ENCODE data around the gene NDUFAF4.

NDUFAF4 gene

GRCh38 chr6:96925290-96925687 is 27.6 kb upstream of the NDUFAF4 start:
- no peaks in the 10 kb centered on the region for H3K9me3 ChIP-seq (replicated peaks; ENCODE audit: low read length)
- H3K4me2 ChIP-seq (ENCODE audit: low read length): peak overlapping the region; percentile 99
- no peaks in the 10 kb centered on the region for H3K36me3 ChIP-seq (ENCODE audit: insufficient read depth, low read length)
- H3K4me1 ChIP-seq (ENCODE audit: control insufficient read depth, insufficient read depth, low read length): peaks cover 7% of the 10 kb centered on the region
- peaks cover 88% of the 10 kb centered on the region for H3K27me3 ChIP-seq (ENCODE audit: control insufficient read depth, insufficient read depth, low read length)
- no peak overlapping the region for H3K9ac ChIP-seq (ENCODE audit: low read depth, low read length)
- H3K4me3 ChIP-seq (ENCODE audit: low read length): peak overlapping the region; percentile 78

- no peaks in the 10 kb centered on the region for H3K9me3 ChIP-seq (replicated peaks; ENCODE audit: low read length)
Observed at GRCh38 chr6:96923871-96924493, 26.3 kb upstream of the NDUFAF4 start.

GRCh38 chr6:96923400-96923799 is 25.7 kb upstream of the NDUFAF4 start:
- H3K27me3 ChIP-seq (ENCODE audit: control insufficient read depth, insufficient read depth, low read length): peaks cover 77% of the 10 kb centered on the region
- H3K4me2 ChIP-seq (ENCODE audit: low read length): no peak overlapping the region
- no peak overlapping the region for H3K9ac ChIP-seq (ENCODE audit: low read depth, low read length)
- no peak overlapping the region for H3K4me3 ChIP-seq (ENCODE audit: low read length)
- no peaks in the 10 kb centered on the region for H3K36me3 ChIP-seq (ENCODE audit: insufficient read depth, low read length)
- H3K9me3 ChIP-seq (replicated peaks; ENCODE audit: low read length): no peaks in the 10 kb centered on the region
- peaks cover 7% of the 10 kb centered on the region for H3K4me1 ChIP-seq (ENCODE audit: control insufficient read depth, insufficient read depth, low read length)

More at GRCh38 chr6:96923871-96924493, 26.3 kb upstream of the NDUFAF4 start:
- no peak overlapping the region for H3K9ac ChIP-seq (ENCODE audit: low read depth, low read length)
- peaks cover 7% of the 10 kb centered on the region for H3K4me1 ChIP-seq (ENCODE audit: control insufficient read depth, insufficient read depth, low read length)
- H3K36me3 ChIP-seq (ENCODE audit: insufficient read depth, low read length): no peaks in the 10 kb centered on the region
- H3K4me2 ChIP-seq (ENCODE audit: low read length): peak overlapping the region; percentile 82
- peak overlapping the region; percentile 60 for H3K4me3 ChIP-seq (ENCODE audit: low read length)
- H3K27me3 ChIP-seq (ENCODE audit: control insufficient read depth, insufficient read depth, low read length): peaks cover 79% of the 10 kb centered on the region

GRCh38 chr6:96917098-96917497 is 19.4 kb upstream of the NDUFAF4 start:
- H3K4me2 ChIP-seq (ENCODE audit: low read length): no peak overlapping the region
- H3K4me3 ChIP-seq (ENCODE audit: low read length): no peak overlapping the region
- peaks cover 55% of the 10 kb centered on the region for H3K27me3 ChIP-seq (ENCODE audit: control insufficient read depth, insufficient read depth, low read length)
- H3K4me1 ChIP-seq (ENCODE audit: control insufficient read depth, insufficient read depth, low read length): no peaks in the 10 kb centered on the region
- H3K9ac ChIP-seq (ENCODE audit: low read depth, low read length): no peak overlapping the region
- H3K36me3 ChIP-seq (ENCODE audit: insufficient read depth, low read length): no peaks in the 10 kb centered on the region
- no peaks in the 10 kb centered on the region for H3K9me3 ChIP-seq (replicated peaks; ENCODE audit: low read length)

GRCh38 chr6:96913621-96914020 is 15.9 kb upstream of the NDUFAF4 start:
- Histone ChIP-seq H3K9me3 (replicated peaks; ENCODE audit: low read length) (no peaks in the 10 kb centered on the region), H3K4me3 (ENCODE audit: low read length) (no peak overlapping the region), H3K4me1 (ENCODE audit: control insufficient read depth, insufficient read depth, low read length) (no peaks in the 10 kb centered on the region), H3K9ac (ENCODE audit: low read depth, low read length) (no peak overlapping the region), H3K27me3 (ENCODE audit: control insufficient read depth, insufficient read depth, low read length) (peaks cover 55% of the 10 kb centered on the region), H3K4me2 (ENCODE audit: low read length) (no peak overlapping the region), H3K36me3 (ENCODE audit: insufficient read depth, low read length) (no peaks in the 10 kb centered on the region)

GRCh38 chr6:96911751-96912150 is 14.1 kb upstream of the NDUFAF4 start:
- Histone ChIP-seq H3K36me3 (ENCODE audit: insufficient read depth, low read length) (no peaks in the 10 kb centered on the region), H3K9ac (ENCODE audit: low read depth, low read length) (no peak overlapping the region), H3K27me3 (ENCODE audit: control insufficient read depth, insufficient read depth, low read length) (peaks cover 50% of the 10 kb centered on the region), H3K4me1 (ENCODE audit: control insufficient read depth, insufficient read depth, low read length) (peaks cover 4% of the 10 kb centered on the region), H3K9me3 (replicated peaks; ENCODE audit: low read length) (no peaks in the 10 kb centered on the region), H3K4me2 (ENCODE audit: low read length) (no peak overlapping the region), H3K4me3 (ENCODE audit: low read length) (no peak overlapping the region)

- H3K4me2 ChIP-seq (ENCODE audit: low read length): no peak overlapping the region
Observed at GRCh38 chr6:96911171-96911570, 13.5 kb upstream of the NDUFAF4 start.

GRCh38 chr6:96909811-96910210 is 12.1 kb upstream of the NDUFAF4 start:
- Histone ChIP-seq H3K27me3 (ENCODE audit: control insufficient read depth, insufficient read depth, low read length) (peaks cover 53% of the 10 kb centered on the region), H3K9me3 (replicated peaks; ENCODE audit: low read length) (no peaks in the 10 kb centered on the region), H3K36me3 (ENCODE audit: insufficient read depth, low read length) (no peaks in the 10 kb centered on the region), H3K4me1 (ENCODE audit: control insufficient read depth, insufficient read depth, low read length) (peaks cover 4% of the 10 kb centered on the region), H3K9ac (ENCODE audit: low read depth, low read length) (no peak overlapping the region), H3K4me2 (ENCODE audit: low read length) (no peak overlapping the region), H3K4me3 (ENCODE audit: low read length) (no peak overlapping the region)

More at GRCh38 chr6:96911171-96911570, 13.5 kb upstream of the NDUFAF4 start:
- Histone ChIP-seq H3K27me3 (ENCODE audit: control insufficient read depth, insufficient read depth, low read length) (peaks cover 51% of the 10 kb centered on the region), H3K9me3 (replicated peaks; ENCODE audit: low read length) (no peaks in the 10 kb centered on the region), H3K4me1 (ENCODE audit: control insufficient read depth, insufficient read depth, low read length) (peaks cover 4% of the 10 kb centered on the region), H3K4me3 (ENCODE audit: low read length) (no peak overlapping the region), H3K36me3 (ENCODE audit: insufficient read depth, low read length) (no peaks in the 10 kb centered on the region), H3K9ac (ENCODE audit: low read depth, low read length) (no peak overlapping the region)

GRCh38 chr6:96907498-96907897 is 9.8 kb upstream of the NDUFAF4 start:
- H3K9ac ChIP-seq (ENCODE audit: low read depth, low read length): no peak overlapping the region
- H3K9me3 ChIP-seq (replicated peaks; ENCODE audit: low read length): no peaks in the 10 kb centered on the region
- H3K4me2 ChIP-seq (ENCODE audit: low read length): no peak overlapping the region
- no peak overlapping the region for H3K4me3 ChIP-seq (ENCODE audit: low read length)
- H3K4me1 ChIP-seq (ENCODE audit: control insufficient read depth, insufficient read depth, low read length): peaks cover 4% of the 10 kb centered on the region
- H3K36me3 ChIP-seq (ENCODE audit: insufficient read depth, low read length): no peaks in the 10 kb centered on the region
- H3K27me3 ChIP-seq (ENCODE audit: control insufficient read depth, insufficient read depth, low read length): peaks cover 38% of the 10 kb centered on the region

GRCh38 chr6:96900873-96901272 is 3.2 kb upstream of the NDUFAF4 start:
- H3K36me3 ChIP-seq (ENCODE audit: insufficient read depth, low read length): no peaks in the 10 kb centered on the region
- no peak overlapping the region for H3K9ac ChIP-seq (ENCODE audit: low read depth, low read length)
- H3K4me1 ChIP-seq (ENCODE audit: control insufficient read depth, insufficient read depth, low read length): peaks cover 16% of the 10 kb centered on the region

GRCh38 chr6:96899451-96899998 is 1.8 kb upstream of the NDUFAF4 start:
- Histone ChIP-seq H3K4me3 (ENCODE audit: low read length) (no peak overlapping the region), H3K9ac (ENCODE audit: low read depth, low read length) (no peak overlapping the region), H3K4me1 (ENCODE audit: control insufficient read depth, insufficient read depth, low read length) (peaks cover 17% of the 10 kb centered on the region), H3K4me2 (ENCODE audit: low read length) (peak overlapping the region; percentile 85), H3K27me3 (ENCODE audit: control insufficient read depth, insufficient read depth, low read length) (peaks cover 4% of the 10 kb centered on the region), H3K36me3 (ENCODE audit: insufficient read depth, low read length) (peaks cover 10% of the 10 kb centered on the region), H3K9me3 (replicated peaks; ENCODE audit: low read length) (no peaks in the 10 kb centered on the region)

More at GRCh38 chr6:96900873-96901272, 3.2 kb upstream of the NDUFAF4 start:
- H3K27me3 ChIP-seq (ENCODE audit: control insufficient read depth, insufficient read depth, low read length): peaks cover 8% of the 10 kb centered on the region
- no peak overlapping the region for H3K4me3 ChIP-seq (ENCODE audit: low read length)
- H3K4me2 ChIP-seq (ENCODE audit: low read length): no peak overlapping the region
- no peaks in the 10 kb centered on the region for H3K9me3 ChIP-seq (replicated peaks; ENCODE audit: low read length)

GRCh38 chr6:96899019-96899418 is 1.3 kb upstream of the NDUFAF4 start:
- Histone ChIP-seq H3K4me2 (ENCODE audit: low read length) (peak overlapping the region; percentile 85), H3K9ac (ENCODE audit: low read depth, low read length) (peak overlapping the region; percentile 87), H3K9me3 (replicated peaks; ENCODE audit: low read length) (no peaks in the 10 kb centered on the region), H3K27me3 (ENCODE audit: control insufficient read depth, insufficient read depth, low read length) (peaks cover 4% of the 10 kb centered on the region), H3K4me1 (ENCODE audit: control insufficient read depth, insufficient read depth, low read length) (peaks cover 17% of the 10 kb centered on the region), H3K36me3 (ENCODE audit: insufficient read depth, low read length) (peaks cover 15% of the 10 kb centered on the region), H3K4me3 (ENCODE audit: low read length) (peak overlapping the region; percentile 93)
